HTR-8/SVneo (cell line): ENCODE data around the gene SLC2A5.
"Not testable (repeated sequence)": the region's sequence is repeated elsewhere in the genome, so short reads cannot be mapped to it uniquely, and the experiment has no call there.

Experiments used
- DNase-seq: peaks from one replicate; pipeline ENCODE4 v3.0.0; 2011; ENCODE audit warnings: low spot score, mixed read lengths; ENCODE audit not compliant: insufficient read length
- FAIRE-seq: peaks from 2 replicates; lab custom pipeline; 2011; peaks lifted over from hg19 to GRCh38; lab: Jason Lieb, UNC

The SLC2A5 gene

GRCh38 chr1:9039761-9040658, 29.4 kb downstream of the SLC2A5 start:
- no peak for DNase-seq

GRCh38 chr1:9038881-9039760, 30.3 kb downstream of the SLC2A5 start:
- no peak for FAIRE-seq

More at GRCh38 chr1:9039761-9040658, 29.4 kb downstream of the SLC2A5 start:
- FAIRE-seq = no peak

DNA sequence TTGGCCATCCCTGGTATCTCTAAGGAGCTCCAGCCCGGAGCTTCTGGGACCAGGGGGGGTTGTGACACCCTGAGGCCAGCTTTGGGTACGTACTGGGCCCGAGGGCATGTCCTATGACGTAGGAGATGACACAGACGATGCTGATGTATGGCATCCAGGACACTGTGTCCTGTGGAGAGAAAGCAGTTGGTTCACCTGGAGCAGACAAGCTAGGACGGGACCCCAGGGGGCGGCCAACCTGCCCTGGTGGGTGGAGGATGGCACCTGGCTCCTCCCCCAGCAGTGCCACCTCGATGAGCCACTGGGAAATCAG, 31.1 kb downstream of the SLC2A5 start:
- DNase-seq (no peak), FAIRE-seq (no peak)

More at GRCh38 chr1:9038881-9039760, 30.3 kb downstream of the SLC2A5 start:
- DNase-seq = no peak

DNA sequence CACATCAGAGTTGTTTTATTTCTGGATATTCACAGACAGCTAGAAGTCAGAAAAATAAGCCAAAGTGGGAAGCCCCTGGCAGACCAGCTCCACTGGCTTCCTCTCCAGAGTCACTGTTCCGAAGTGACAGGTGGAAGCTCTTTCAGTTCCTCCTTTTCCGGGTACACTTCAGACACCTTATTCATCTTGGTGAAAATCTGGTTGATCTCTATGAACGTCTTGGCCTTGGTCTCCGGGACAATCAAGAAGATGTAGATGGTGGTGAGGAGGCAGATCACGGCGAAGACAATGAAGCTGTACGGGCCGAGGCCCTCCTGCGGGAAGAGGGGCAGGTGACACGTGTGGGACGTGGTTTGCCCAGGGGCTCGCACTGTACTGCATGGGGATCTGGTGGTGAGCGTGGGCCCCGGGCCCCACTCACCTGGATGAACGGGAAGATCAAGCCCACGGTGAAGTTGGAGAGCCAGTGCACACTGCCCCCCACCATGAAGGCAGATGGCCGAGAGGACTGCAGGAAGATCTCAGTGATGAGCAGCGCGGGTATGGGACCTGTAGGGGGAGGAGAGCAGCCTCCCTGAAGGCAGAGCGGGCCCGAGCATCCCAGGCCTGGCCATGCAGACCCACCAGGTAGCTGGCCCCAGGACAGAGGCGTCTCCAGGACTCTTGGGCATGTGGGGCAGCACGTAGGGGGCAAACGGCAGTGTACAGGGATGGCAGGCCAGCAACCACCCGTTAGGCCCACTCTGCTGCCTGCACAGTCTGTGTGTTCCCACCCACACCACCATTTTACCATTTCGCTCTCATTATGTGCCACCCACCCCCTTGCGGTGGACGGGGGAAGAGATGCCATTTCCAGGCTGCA, 31.7 kb downstream of the SLC2A5 start:
- DNase-seq = no peak
- no peak for FAIRE-seq

DNA sequence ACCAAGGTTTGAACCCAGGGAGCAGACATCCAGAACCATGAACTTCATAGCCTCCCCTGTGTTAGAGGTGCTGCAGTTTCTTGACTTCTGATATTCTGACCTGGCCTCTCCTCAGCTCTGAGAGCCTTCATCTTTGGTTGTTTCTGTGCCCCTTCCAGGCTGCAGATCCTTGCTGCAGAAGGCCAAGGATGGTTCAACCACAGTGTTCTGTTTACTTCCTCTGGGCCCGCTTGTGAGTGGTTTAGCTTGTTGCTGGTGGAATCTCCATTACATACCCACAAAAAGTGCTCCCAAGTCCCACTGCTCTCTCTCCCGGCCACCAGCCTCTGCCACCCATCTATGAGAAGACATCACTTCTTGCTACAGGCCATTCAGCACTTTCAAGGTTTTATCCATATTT, 34.2 kb downstream of the SLC2A5 start:
- DNase-seq (no peak), FAIRE-seq (no peak)

GRCh38 chr1:9033363-9033762, 36.1 kb downstream of the SLC2A5 start:
- DNase-seq (no peak), FAIRE-seq (no peak)

DNA sequence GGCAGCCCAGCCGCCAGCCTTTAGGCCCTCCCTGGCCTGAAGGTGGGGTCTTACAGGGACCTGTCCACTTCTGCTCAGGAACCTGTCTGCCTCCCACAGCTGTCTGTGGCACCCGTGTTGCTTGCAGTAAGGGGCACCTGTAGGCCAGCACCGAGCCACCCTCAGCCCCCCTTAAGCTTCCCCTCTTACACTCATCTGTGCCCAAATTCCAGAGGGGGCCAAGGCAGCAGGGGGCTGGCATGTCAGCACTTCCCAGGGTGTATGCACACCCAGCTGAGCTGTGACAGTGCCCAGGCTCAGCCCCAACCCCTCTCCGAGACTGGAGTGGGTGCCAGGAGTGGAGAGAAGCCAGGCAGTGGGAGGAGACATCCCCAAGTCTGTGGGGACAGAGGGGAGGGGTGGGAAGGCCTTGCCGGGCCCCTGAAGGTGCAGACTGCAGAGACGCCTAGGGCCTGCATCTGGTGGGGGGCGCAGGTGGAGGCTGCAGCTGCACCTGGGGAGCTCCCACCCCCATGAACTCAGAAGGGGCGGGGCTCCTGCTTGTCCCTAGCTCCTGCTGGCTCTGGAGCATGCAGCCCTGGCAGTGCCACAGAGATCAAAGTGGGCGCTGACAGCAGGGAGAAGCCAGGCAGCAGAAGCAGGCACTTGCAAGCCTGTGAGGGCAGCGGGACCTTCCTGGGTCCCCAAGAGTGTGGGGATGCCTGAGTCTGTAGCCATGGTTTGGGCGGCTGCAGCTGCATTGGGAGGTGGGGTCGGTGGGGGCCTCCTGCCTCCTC, 37.8 kb downstream of the SLC2A5 start:
- DNase-seq = no peak
- no peak for FAIRE-seq

DNA sequence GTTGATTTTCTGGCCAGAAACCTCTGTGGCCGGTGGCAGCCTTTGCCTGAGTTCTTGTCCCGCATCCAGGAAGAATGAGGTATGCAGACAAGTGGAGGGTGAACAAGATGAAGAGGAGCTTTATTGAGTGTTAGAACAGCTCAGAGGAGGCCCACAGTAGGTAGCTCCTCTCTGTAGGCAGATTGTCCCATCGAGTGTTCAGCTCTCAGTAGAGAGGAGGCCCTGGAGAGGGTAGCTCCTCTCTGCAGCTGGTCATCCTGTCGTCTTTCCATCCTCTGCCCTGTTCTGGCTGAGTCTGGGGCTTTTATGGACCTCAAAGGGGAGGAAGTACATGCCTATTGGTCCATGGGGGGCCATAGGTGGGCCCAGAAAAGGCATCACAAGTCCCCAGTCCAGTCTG, 38.4 kb downstream of the SLC2A5 start:
- not testable (repeated sequence) for FAIRE-seq, DNase-seq

- no peak for DNase-seq
- no peak for FAIRE-seq
These were observed 40.3 kb downstream of the SLC2A5 start for GRCh38 chr1:9028921-9029705.

DNA sequence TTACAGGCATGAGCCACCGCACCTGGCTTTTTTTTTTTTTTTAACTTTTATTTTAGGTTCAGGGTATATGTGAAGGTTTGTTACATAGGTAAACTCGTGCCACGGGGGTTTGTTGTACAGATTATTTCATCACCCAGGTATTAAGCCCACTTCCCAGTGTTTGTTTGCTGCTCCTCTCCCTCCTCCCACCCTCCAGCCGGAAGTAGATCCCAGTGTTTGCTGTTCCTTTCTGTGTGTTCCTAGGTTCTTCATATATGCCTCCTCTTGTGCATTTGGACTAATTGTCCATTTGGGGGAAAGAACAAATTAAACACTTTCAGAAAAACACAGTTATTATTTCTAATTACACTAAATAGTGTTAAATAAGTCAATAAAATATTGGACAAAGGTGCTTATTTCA, 42.1 kb downstream of the SLC2A5 start:
- DNase-seq (no peak), FAIRE-seq (no peak)

DNA sequence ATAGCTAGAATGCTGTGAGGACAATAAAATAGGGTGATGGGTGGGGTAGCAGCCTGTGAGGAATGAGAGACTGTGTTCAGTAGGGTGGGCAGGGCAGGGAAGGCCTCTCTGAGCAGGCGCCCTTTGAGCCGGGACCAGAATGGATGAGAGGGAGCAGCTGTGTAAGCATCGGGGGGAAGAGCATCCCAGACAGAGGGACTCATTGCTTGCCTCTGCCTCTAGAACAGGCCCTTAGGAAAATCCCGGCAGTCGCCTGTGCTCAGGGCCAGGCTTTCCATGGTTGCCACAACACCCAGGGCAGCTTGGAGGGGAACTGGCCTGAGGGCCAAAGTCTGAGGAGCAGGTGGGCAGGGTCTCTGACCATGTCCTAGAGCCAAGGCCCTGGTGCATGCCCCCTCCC, 44.0 kb downstream of the SLC2A5 start:
- FAIRE-seq (no peak), DNase-seq (no peak)

DNA sequence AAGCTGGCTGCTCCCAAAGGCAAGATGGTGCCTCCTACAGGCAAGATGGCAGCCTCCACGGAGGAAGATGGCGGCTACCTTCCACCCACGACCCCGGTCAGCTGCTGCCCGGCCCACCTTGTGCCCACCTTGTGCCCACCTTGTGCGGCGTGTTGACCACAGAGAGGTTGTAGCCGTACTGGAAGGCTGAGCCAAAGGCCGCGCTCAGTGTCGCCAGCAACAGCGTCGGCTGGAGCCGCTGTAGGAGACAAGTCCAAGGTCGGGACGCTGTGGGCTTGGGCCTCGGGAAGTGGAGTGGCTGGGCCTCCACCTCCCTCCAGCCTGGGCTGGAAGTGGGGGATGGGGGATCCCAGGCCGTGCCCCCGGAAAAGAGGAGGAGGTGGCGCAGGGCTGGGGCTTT, 44.6 kb downstream of the SLC2A5 start:
- no peak for FAIRE-seq

GRCh38 chr1:9022773-9023172, 46.7 kb downstream of the SLC2A5 start:
- no peak for FAIRE-seq
- no peak for DNase-seq

More for the DNA sequence above, 44.6 kb downstream of the SLC2A5 start:
- no peak for DNase-seq

- FAIRE-seq = peak; percentile 58
- DNase-seq = not testable (repeated sequence)
These were observed 47.3 kb downstream of the SLC2A5 start for GRCh38 chr1:9022026-9022738.

GRCh38 chr1:9020305-9020704, 49.1 kb downstream of the SLC2A5 start:
- DNase-seq = no peak
- no peak for FAIRE-seq

DNA sequence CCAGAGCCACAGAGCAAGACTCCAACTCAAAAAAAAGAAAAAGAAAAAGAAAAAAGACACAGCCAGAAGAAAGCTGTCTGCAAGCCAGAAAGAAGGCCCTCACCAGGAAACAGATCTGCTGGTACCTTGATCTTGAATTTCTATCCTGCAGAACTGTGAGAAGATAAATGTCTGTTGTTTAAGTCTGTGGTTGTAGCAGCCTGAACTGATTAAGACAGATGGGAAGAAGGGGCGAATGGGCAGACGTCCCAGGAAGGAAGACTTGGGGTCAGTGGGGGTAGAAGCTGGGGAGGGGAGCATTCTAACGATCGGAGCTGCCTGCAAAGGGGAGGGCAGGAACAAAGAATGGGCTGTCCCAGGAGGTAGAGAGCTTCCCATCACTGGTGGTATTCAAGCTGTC, 49.5 kb downstream of the SLC2A5 start:
- FAIRE-seq (no peak), DNase-seq (no peak)

- DNase-seq (no peak), FAIRE-seq (no peak)
These were observed 51.1 kb downstream of the SLC2A5 start for GRCh38 chr1:9018333-9018732.

- DNase-seq = no peak
- no peak for FAIRE-seq
These were observed 53.0 kb downstream of the SLC2A5 start for GRCh38 chr1:9016455-9016854.
